Neural cell (in vitro differentiated cells): Measurements from ENCODE around the gene GNAL.

Experiments used
- CTCF ChIP-seq: fragments of 450-650 bp; IDR thresholded peaks from 2 replicates; pipeline ENCODE4 v1.5.1; 2014; ENCODE audit warnings: antibody characterized with exemption, mild to moderate bottlenecking, moderate library complexity; ENCODE audit not compliant: poor library complexity, severe bottlenecking
- EP300 ChIP-seq: fragments of 450-650 bp; conservative IDR thresholded peaks from 2 replicates; pipeline ENCODE4 v1.6.1; 2014; ENCODE audit warnings: antibody characterized with exemption, mild to moderate bottlenecking, moderate library complexity; ENCODE audit not compliant: poor library complexity, severe bottlenecking
- EZH2 ChIP-seq: fragments of 200-600, 300-800 bp; shearing (Covaris generic), sonication (generic); IDR thresholded peaks from 2 replicates; pipeline ENCODE4 v1.6.1; 2014; ENCODE audit warnings: antibody characterized with exemption, low read length, borderline replicate concordance, mild to moderate bottlenecking; ENCODE audit not compliant: insufficient read depth, poor library complexity, severe bottlenecking
- MXI1 ChIP-seq: fragments of 450-650 bp; conservative IDR thresholded peaks from 2 replicates; pipeline ENCODE4 v1.6.1; 2014; ENCODE audit warnings: antibody characterized with exemption, mild to moderate bottlenecking; ENCODE audit not compliant: poor library complexity, severe bottlenecking
- POLR2AphosphoS5 ChIP-seq: IDR thresholded peaks from 2 replicates; pipeline ENCODE4 v1.6.1; 2012
- RAD21 ChIP-seq: fragments of 450-650 bp; conservative IDR thresholded peaks from 2 replicates; pipeline ENCODE4 v1.6.1; 2014; ENCODE audit warnings: antibody characterized with exemption, mild to moderate bottlenecking, moderate library complexity
- REST ChIP-seq: IDR thresholded peaks from 2 replicates; pipeline ENCODE4 v1.6.1; 2012; ENCODE audit warnings: borderline replicate concordance
- SMC3 ChIP-seq: fragments of 450-650 bp; conservative IDR thresholded peaks from 2 replicates; pipeline ENCODE4 v1.6.1; 2014; ENCODE audit warnings: antibody characterized with exemption, mild to moderate bottlenecking, moderate library complexity; ENCODE audit not compliant: poor library complexity
- TAF1 ChIP-seq: IDR thresholded peaks from 2 replicates; pipeline ENCODE4 v1.6.1; 2012; ENCODE audit warnings: low read depth

GRCh38 chr18:11885278-11885947, 196.3 kb downstream of the GNAL start:
- no peak for TF ChIP-seq EZH2
- no peak for TF ChIP-seq CTCF
- TF ChIP-seq MXI1: no peak
- TF ChIP-seq TAF1: no peak
- no peak for TF ChIP-seq POLR2AphosphoS5
- TF ChIP-seq SMC3: no peak
- no peak for TF ChIP-seq REST
- TF ChIP-seq EP300: no peak
- no peak for TF ChIP-seq RAD21
